ENCODE results near the gene RGL1. TPM values are rescaled to one million over a fixed set of nuclear protein-coding genes. Genes with fewer than 3 reads are reported as not detected.

The RGL1 gene
- total RNA-seq, 1 experiment from 2014 or later = 1.3 TPM

- Histone ChIP-seq H3K4me2 (ENCODE audit: low read length) (no peak overlapping the region), H3K79me2 (ENCODE audit: insufficient read depth, low read length) (no peaks in the 10 kb centered on the region), H3K27me3 (ENCODE audit: insufficient read depth, low read length) (no peaks in the 10 kb centered on the region), H3K27ac (ENCODE audit: low read depth, low read length) (no peak overlapping the region), H3K9me3 (ENCODE audit: control insufficient read depth in 1 of 2, insufficient read depth in 1 of 2, low read depth in 1 of 2, low read length in 2 of 2) (no peaks in the 10 kb centered on the region), H3K9me2 (ENCODE audit: insufficient read depth) (no peaks in the 10 kb centered on the region), H3K9ac (ENCODE audit: low read length) (no peak overlapping the region), H3K4me1 (ENCODE audit: control insufficient read depth in 1 of 2, insufficient read depth in 2 of 2, low read length in 2 of 2) (peaks cover 0 to 7% of the 10 kb centered on the region in 2 experiments; a peak in 1 of 4 replicates), H3K4me3 (replicated peaks in 1 of 2; ENCODE audit: low read depth in 1 of 2, low read length in 2 of 2) (no peak overlapping the region), H4K20me1 (ENCODE audit: insufficient read depth) (no peaks in the 10 kb centered on the region), H3K36me3 (ENCODE audit: control insufficient read depth in 1 of 2, insufficient read depth in 2 of 2, low read length in 2 of 2) (no peaks in the 10 kb centered on the region), H2AFZ (ENCODE audit: low read depth, low read length, poor library complexity, severe bottlenecking) (no peak overlapping the region)
- BruUV-seq (replicated peaks) = no TSS peak
- intact Hi-C loops (cut with micrococcal nuclease) = no loop called here
- TF ChIP-seq RAD21 (IDR thresholded peaks at IDR 0.05; ENCODE audit: low read depth) (no peak), POLR2AphosphoS5 (IDR thresholded peaks at IDR 0.05; ENCODE audit: low read depth, low read length) (no peak), SIN3A (IDR thresholded peaks at IDR 0.05; ENCODE audit: low read depth) (no peak), CBX3 (IDR thresholded peaks at IDR 0.05; ENCODE audit: low read depth) (no peak), CEBPB (IDR thresholded peaks at IDR 0.05; ENCODE audit: low read depth) (no peak), POLR2A (IDR thresholded peaks at IDR 0.05; ENCODE audit: borderline replicate concordance, extremely low read depth, insufficient read depth, insufficient read length) (no peak), MAX (IDR thresholded peaks at IDR 0.05) (no peak), EZH2phosphoT487 (IDR thresholded peaks at IDR 0.05; ENCODE audit: borderline replicate concordance) (no peak)
- TF ChIP-seq, protein P1, sequence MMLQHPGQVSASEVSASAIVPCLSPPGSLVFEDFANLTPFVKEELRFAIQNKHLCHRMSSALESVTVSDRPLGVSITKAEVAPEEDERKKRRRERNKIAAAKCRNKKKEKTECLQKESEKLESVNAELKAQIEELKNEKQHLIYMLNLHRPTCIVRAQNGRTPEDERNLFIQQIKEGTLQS (IDR thresholded peaks at IDR 0.05) = no peak
- ChIA-PET POLR2A (no interaction called here), RAD21 (ENCODE audit: low non-redundant PET in 1 of 2, low total read pairs in 2 of 2, uncharacterized antibody in 2 of 2, unreplicated experiment in 2 of 2) (no interaction called here), CTCF (no interaction called here)
- ATAC-seq (no peak), DNase-seq (ENCODE audit: low read depth, low spot score) (no peak)
Measured at GRCh38 chr1:183814121-183814681, 9.3 kb downstream of the RGL1 start.

DNA sequence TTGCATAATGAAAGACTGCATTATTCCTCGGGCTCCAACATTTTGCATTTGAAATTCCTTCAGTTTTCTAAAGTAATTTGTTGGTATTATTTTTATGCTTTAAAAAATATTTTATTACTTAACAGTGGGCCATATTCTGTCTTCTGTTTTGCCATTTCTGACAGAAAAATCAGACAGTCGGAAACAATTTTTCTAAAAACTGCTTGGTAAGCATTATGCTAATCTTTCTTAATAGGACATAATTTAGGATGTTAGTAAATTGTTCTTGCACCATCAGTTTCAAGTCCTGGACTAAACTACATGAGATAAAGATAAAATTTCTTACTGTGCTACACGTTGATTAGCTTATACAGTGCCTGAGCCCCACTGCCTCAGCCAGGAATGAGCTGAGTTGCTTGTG, 11.2 kb downstream of the RGL1 start:
- POLR2A ChIA-PET = no interaction called here
- peaks cover 0 to 7% of the 10 kb centered on the region in 2 experiments; a peak in 1 of 4 replicates for H3K4me1 ChIP-seq (ENCODE audit: control insufficient read depth in 1 of 2, insufficient read depth in 2 of 2, low read length in 2 of 2)
- H3K4me2 ChIP-seq (ENCODE audit: low read length) = no peak overlapping the region
- no peaks in the 10 kb centered on the region for H3K36me3 ChIP-seq (ENCODE audit: control insufficient read depth in 1 of 2, insufficient read depth in 2 of 2, low read length in 2 of 2)
- intact Hi-C loops (cut with micrococcal nuclease) = no loop called here
- no peak overlapping the region for H3K9ac ChIP-seq (ENCODE audit: low read length)
- no peak for DNase-seq (ENCODE audit: low read depth, low spot score)
- BruUV-seq (replicated peaks) = no TSS peak
- RAD21 ChIA-PET (ENCODE audit: low non-redundant PET in 1 of 2, low total read pairs in 2 of 2, uncharacterized antibody in 2 of 2, unreplicated experiment in 2 of 2) = no interaction called here
- no peak overlapping the region for H3K4me3 ChIP-seq (replicated peaks in 1 of 2; ENCODE audit: low read depth in 1 of 2, low read length in 2 of 2)
- H3K27ac ChIP-seq (ENCODE audit: low read depth, low read length) = no peak overlapping the region
- no peaks in the 10 kb centered on the region for H3K9me3 ChIP-seq (ENCODE audit: control insufficient read depth in 1 of 2, insufficient read depth in 1 of 2, low read depth in 1 of 2, low read length in 2 of 2)
- ATAC-seq = no peak
- CTCF ChIA-PET = no interaction called here
- no peak overlapping the region for H2AFZ ChIP-seq (ENCODE audit: low read depth, low read length, poor library complexity, severe bottlenecking)
- H4K20me1 ChIP-seq (ENCODE audit: insufficient read depth) = no peaks in the 10 kb centered on the region
- H3K9me2 ChIP-seq (ENCODE audit: insufficient read depth) = no peaks in the 10 kb centered on the region
- no peaks in the 10 kb centered on the region for H3K79me2 ChIP-seq (ENCODE audit: insufficient read depth, low read length)
- no peaks in the 10 kb centered on the region for H3K27me3 ChIP-seq (ENCODE audit: insufficient read depth, low read length)
- TF ChIP-seq YY1 (IDR thresholded peaks at IDR 0.05; ENCODE audit: extremely low read depth, insufficient replicate concordance, low read depth, low read length) (no peak), EZH2phosphoT487 (IDR thresholded peaks at IDR 0.05; ENCODE audit: borderline replicate concordance) (no peak), SIN3A (IDR thresholded peaks at IDR 0.05; ENCODE audit: low read depth) (no peak), ZBTB33 (IDR thresholded peaks at IDR 0.05; ENCODE audit: extremely low read depth, insufficient replicate concordance, low read length) (no peak), POLR2AphosphoS5 (IDR thresholded peaks at IDR 0.05; ENCODE audit: low read depth, low read length) (no peak), ZFX (IDR thresholded peaks at IDR 0.05) (no peak), EZH2 (IDR thresholded peaks at IDR 0.05) (no peak), ZNF274 (IDR thresholded peaks at IDR 0.05; ENCODE audit: low read depth, low read length) (no peak), CBX3 (IDR thresholded peaks at IDR 0.05; ENCODE audit: low read depth) (no peak), CTCF (IDR thresholded peaks at IDR 0.05 in 2 of 3, conservative IDR thresholded peaks at IDR 0.05 in 1 of 3; ENCODE audit: borderline replicate concordance in 1 of 3, insufficient read depth in 1 of 3, low read depth in 2 of 3, low read length in 2 of 3) (no peak), RAD21 (IDR thresholded peaks at IDR 0.05; ENCODE audit: low read depth) (no peak)
- TF ChIP-seq, protein P1 (IDR thresholded peaks at IDR 0.05) = no peak
